Stomach smooth muscle (tissue), 2 donors: ENCODE data around the gene ANGPTL8.
A peak's percentile ranks its signal among the peaks of the same experiment; 100 is the strongest.

ENCODE experiments used
- H3K27ac ChIP-seq: one replicate; pipeline ENCODE4 v1.7.0; 2013; ENCODE audit warnings: mild to moderate bottlenecking, low read length, inconsistent platforms
- H3K27me3 ChIP-seq, 2 donors: one replicate each; pipeline ENCODE4 v1.7.0; 2013; ENCODE audit warnings: low read length in 2 of 2; ENCODE audit not compliant: insufficient read depth in 2 of 2, control insufficient read depth in 1 of 2
- H3K36me3 ChIP-seq, 2 donors: one replicate each; pipeline ENCODE4 v1.7.0; 2013; ENCODE audit warnings: low read length in 2 of 2; ENCODE audit not compliant: control insufficient read depth in 2 of 2, insufficient read depth in 2 of 2
- H3K4me1 ChIP-seq: one replicate; pipeline ENCODE4 v1.7.0; 2013; ENCODE audit warnings: low read length; ENCODE audit not compliant: control insufficient read depth, insufficient read depth
- H3K4me3 ChIP-seq, 2 donors: one replicate each; pipeline ENCODE4 v1.7.0; 2013; ENCODE audit warnings: low read length in 2 of 2
- H3K9ac ChIP-seq, 2 donors: one replicate each; pipeline ENCODE4 v1.7.0; 2013; ENCODE audit warnings: low read length in 2 of 2, mild to moderate bottlenecking in 1 of 2
- H3K9me3 ChIP-seq, 2 donors: one replicate each; pipeline ENCODE4 v1.7.0; 2013; ENCODE audit warnings: low read length in 2 of 2; ENCODE audit not compliant: control insufficient read depth in 2 of 2
- donor health status: healthy.
- donor health status: Pancreatic carcinoma.

Gene ANGPTL8

GRCh38 chr19:11248852-11249251 is 9.4 kb downstream of the ANGPTL8 start:
- H3K36me3 ChIP-seq = peaks cover 16 to 24% of the 10 kb centered on the region in 2 donors
- no peak overlapping the region for H3K9ac ChIP-seq
- H3K9me3 ChIP-seq = no peaks in the 10 kb centered on the region
- no peaks in the 10 kb centered on the region for H3K27me3 ChIP-seq
- H3K27ac ChIP-seq = no peak overlapping the region
- H3K4me3 ChIP-seq = no peak overlapping the region
- peaks cover 17% of the 10 kb centered on the region for H3K4me1 ChIP-seq

DNA sequence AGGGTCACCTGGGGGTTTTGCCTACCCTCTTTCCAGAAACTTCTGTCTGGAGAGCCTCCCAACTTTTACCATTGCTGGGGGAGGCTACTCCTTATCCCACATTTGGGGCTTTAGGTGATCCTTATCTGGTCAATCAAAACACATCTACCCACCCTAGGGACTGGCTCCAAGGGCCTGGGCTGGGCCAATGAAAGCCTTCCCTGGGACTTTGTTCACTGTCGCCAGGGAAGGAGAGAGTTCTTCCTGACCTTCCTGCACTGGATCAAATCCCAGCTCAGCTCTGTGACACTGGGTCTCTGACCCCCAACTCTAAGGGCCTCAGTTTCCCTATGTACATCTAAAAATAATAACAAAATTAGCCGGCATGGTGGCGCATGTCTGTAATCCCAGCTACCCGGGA is 11.8 kb downstream of the ANGPTL8 start:
- no peak overlapping the region for H3K27ac ChIP-seq
- H3K9me3 ChIP-seq = no peaks in the 10 kb centered on the region
- peaks cover 23% of the 10 kb centered on the region for H3K4me1 ChIP-seq
- H3K36me3 ChIP-seq = peaks cover 16 to 24% of the 10 kb centered on the region in 2 donors
- H3K9ac ChIP-seq = no peak overlapping the region
- H3K4me3 ChIP-seq = no peak overlapping the region
- no peaks in the 10 kb centered on the region for H3K27me3 ChIP-seq

DNA sequence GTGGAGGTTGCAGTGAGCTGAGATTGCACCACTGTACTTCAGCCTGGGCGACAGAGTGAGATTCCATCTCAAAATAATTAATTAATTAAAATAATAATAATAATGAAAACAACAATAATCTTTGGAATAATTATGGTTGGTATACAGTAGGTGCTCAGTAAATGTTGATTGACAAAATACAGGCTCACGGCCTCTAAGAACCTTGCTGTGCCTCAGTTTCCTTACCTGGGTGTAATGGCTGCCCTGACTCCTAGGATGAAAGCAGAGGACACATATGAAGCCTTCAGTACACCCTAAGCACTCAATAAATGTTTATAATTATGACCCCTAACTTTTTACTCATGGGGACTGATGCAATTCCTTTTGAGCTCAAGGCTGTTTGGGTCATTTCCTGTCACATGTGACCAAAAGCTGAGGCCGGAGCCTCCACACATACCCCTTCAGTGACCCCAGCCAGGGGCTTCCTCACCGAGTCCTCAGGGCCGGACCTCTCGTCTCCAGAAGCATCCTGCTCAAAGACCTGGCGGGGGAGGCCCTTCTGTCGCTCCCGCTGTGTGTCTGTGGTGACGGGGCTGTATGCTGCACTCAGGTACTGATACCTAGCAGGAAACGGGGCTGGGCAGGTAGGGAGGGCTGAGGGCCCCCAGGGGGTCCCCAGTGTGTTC is 12.4 kb downstream of the ANGPTL8 start:
- peaks cover 16 to 22% of the 10 kb centered on the region in 2 donors for H3K36me3 ChIP-seq
- no peak overlapping the region for H3K27ac ChIP-seq
- peaks cover 23% of the 10 kb centered on the region for H3K4me1 ChIP-seq

DNA sequence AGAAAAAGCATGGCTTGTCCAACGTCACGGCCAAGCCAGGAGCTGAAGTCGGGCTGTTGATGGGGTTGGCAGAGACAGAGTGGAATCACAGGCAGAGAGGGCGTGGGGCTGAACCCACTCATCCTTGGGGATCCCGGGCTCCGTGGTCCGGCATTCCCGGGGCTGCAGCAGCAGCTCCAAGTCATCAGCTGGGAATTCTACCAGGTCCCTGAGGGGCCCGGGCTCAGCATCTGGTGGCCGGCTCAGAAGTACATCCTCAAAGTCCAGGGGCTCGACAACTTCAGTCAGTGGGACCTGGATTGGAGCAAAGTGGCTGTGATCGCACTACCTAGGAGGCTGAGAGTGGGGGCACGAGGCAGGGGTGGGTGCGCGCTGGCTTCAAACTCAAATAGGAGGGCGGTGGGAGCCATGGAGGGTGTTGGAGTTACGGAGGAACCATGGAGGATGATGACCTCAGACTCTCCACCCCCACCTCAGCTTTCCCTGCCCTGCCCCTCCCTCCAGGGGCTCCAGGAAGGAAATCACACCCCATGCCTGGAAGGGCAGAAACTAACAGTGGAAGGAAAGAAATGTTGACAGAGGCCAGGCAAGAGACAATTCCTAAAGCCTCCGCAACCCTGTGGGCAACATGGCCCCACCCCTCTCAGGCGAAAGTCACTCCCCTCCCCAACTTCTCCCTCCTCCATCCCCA is 13.4 kb downstream of the ANGPTL8 start:
- H3K9me3 ChIP-seq = no peaks in the 10 kb centered on the region
- peaks cover 19% of the 10 kb centered on the region for H3K4me1 ChIP-seq
- no peak overlapping the region for H3K27ac ChIP-seq
- H3K9ac ChIP-seq = no peak overlapping the region
- peaks cover 12 to 16% of the 10 kb centered on the region in 2 donors for H3K36me3 ChIP-seq
- no peaks in the 10 kb centered on the region for H3K27me3 ChIP-seq
- no peak overlapping the region for H3K4me3 ChIP-seq

More for the DNA sequence above, 12.4 kb downstream of the ANGPTL8 start:
- Histone ChIP-seq H3K4me3 (no peak overlapping the region), H3K9me3 (no peaks in the 10 kb centered on the region), H3K27me3 (no peaks in the 10 kb centered on the region), H3K9ac (no peak overlapping the region)

- H3K4me3 ChIP-seq = no peak overlapping the region
- H3K36me3 ChIP-seq = peaks cover 6 to 16% of the 10 kb centered on the region in 2 donors
- no peaks in the 10 kb centered on the region for H3K9me3 ChIP-seq
- no peaks in the 10 kb centered on the region for H3K27me3 ChIP-seq
- no peak overlapping the region for H3K9ac ChIP-seq
- no peak overlapping the region for H3K27ac ChIP-seq
- H3K4me1 ChIP-seq = peaks cover 17% of the 10 kb centered on the region
Observed at GRCh38 chr19:11254666-11255065, 15.2 kb downstream of the ANGPTL8 start.

DNA sequence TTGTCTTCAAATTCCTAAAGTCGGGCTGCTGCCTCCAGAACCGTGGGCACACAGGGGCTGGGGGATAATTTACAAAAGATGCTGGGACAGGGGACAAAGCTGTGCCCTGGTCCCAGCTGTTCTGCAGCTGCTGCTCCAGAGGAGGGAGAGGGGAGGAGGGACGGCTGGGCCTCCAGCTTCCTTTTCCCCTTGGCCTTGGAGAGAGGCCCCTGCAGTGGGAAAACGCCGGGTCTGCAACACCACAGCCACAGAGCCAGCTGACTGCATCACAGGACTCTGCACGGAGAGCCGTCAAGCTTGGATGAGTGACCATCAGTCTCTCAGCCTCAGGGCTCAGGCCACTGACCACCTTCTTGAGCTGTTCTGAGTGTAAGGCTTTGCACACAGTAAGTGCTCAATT is 16.8 kb downstream of the ANGPTL8 start:
- Histone ChIP-seq H3K27ac (no peak overlapping the region), H3K4me1 (peaks cover 17% of the 10 kb centered on the region)

GRCh38 chr19:11257846-11258380 is 18.5 kb downstream of the ANGPTL8 start:
- Histone ChIP-seq H3K36me3 (no peaks in the 10 kb centered on the region), H3K9me3 (no peaks in the 10 kb centered on the region), H3K27me3 (no peaks in the 10 kb centered on the region), H3K9ac (no peak overlapping the region), H3K4me3 (no peak overlapping the region), H3K4me1 (peaks cover 19% of the 10 kb centered on the region), H3K27ac (no peak overlapping the region)

More for the DNA sequence above, 16.8 kb downstream of the ANGPTL8 start:
- no peaks in the 10 kb centered on the region for H3K27me3 ChIP-seq
- no peaks in the 10 kb centered on the region for H3K9me3 ChIP-seq
- H3K4me3 ChIP-seq = no peak overlapping the region
- H3K36me3 ChIP-seq = peaks cover 6 to 11% of the 10 kb centered on the region in 2 donors
- no peak overlapping the region for H3K9ac ChIP-seq

- no peak overlapping the region for H3K9ac ChIP-seq
- peaks cover 3% of the 10 kb centered on the region for H3K4me1 ChIP-seq
- H3K27ac ChIP-seq = no peak overlapping the region
- H3K36me3 ChIP-seq = no peaks in the 10 kb centered on the region
- no peaks in the 10 kb centered on the region for H3K27me3 ChIP-seq
- H3K4me3 ChIP-seq = no peak overlapping the region
- no peaks in the 10 kb centered on the region for H3K9me3 ChIP-seq
Observed at GRCh38 chr19:11260996-11261395, 21.6 kb downstream of the ANGPTL8 start.

DNA sequence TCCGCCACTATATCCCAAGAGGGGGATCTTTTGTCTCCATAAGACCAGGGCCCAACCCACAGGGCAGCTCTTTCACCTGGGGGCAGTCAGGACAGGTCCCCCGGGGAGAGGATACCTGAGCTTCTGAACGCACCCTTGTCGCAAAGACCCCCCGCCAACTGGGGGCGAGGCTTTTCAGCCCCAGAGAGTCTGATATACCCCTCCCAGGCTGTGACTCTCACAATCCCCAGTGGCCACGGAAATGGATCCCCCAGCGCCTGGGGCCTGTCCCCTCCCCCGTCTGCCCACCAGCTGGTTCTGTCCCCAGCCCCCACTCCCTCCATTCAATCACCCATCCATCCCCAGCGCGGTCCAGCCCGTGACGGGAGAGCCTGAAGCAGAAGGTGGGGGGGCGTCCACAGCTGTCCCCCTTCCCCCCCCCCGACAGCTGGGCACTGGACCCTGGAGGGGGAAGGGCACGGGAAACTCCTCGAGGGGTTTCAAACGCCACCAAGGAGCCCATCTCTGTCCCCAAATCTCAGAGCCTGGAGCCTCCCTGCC is 22.1 kb downstream of the ANGPTL8 start:
- no peak overlapping the region for H3K27ac ChIP-seq
- no peaks in the 10 kb centered on the region for H3K9me3 ChIP-seq
- peaks cover 3% of the 10 kb centered on the region for H3K4me1 ChIP-seq
- H3K4me3 ChIP-seq = peak overlapping the region; percentile 70 to 76
- H3K27me3 ChIP-seq = no peaks in the 10 kb centered on the region
- H3K36me3 ChIP-seq = no peaks in the 10 kb centered on the region
- H3K9ac ChIP-seq = peak overlapping the region; percentile 64 to 69

DNA sequence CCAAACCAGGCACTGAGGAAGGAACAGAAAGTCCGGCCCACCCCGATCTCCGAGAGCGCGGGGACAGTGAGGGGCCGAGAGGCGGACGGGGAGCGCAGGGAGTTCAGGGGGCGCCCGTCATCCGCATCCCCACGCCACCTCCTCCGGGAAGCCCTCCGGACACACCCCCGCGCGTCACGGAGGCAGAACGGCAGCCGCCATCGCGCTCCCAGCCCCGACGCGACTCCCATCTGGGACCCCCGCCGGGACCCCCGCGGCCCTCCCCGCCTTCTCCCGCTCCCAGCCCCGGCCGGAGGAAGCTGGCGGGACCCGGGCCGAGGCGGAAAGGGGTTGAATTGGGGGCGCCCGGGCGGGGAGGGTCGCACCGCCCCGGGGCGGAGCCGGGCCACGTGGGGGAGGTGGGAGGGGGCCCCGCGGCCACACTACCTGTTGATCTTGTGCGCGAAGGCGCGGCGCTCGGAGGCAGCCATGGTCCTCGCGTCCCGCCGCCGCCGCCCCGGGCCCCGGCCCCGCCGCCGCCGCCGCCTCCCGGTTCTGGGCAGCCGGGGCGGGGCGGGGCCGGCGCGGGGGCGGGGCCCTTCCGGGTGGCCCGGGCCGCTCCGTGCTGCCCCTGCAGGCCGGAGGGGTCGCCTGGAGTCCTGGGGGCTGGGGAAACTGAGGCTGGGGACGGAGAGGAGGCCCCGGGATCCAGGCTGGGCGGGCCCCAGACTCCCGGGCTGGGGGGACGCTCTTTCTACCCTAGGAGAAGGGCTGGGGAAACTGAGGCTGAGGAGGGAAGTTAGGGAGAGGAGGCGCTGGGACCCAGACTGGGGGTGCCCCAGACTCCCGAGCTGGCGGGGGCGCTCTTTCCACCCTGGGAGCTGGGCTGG is 22.8 kb downstream of the ANGPTL8 start, which contains the start of gene DOCK6:
Gene DOCK6 (minus strand): TSS at position 554 of the 869 bp plus-strand sequence. CDS start 84 bp downstream, at position 470.
- peak within 1 kb of the TSS; percentile 64 to 69 for H3K9ac ChIP-seq
- H3K27me3 ChIP-seq = no peaks in the 10 kb centered on the region
- peaks cover 3% of the 10 kb centered on the region for H3K4me1 ChIP-seq
- H3K36me3 ChIP-seq = no peaks in the 10 kb centered on the region
- no peaks in the 10 kb centered on the region for H3K9me3 ChIP-seq
- H3K27ac ChIP-seq = no peak within 1 kb of the TSS
- peak within 1 kb of the TSS; percentile 70 to 76 for H3K4me3 ChIP-seq
